T-helper 2 cell treated with Interferon-gamma antibody and Interleukin-4, amounts not matched to agents 100 ng/mL and 5 ng/mL, for 36 hours (primary cell): Measurements from ENCODE around the gene FRMD4A. TPM values are rescaled to one million over a fixed set of nuclear protein-coding genes. Genes with fewer than 3 reads are reported as not detected.

ENCODE experiments used
- intact Hi-C: fragments of 100-400 bp; cut with micrococcal nuclease; formaldehyde crosslinking; loops from one replicate; pipeline ENCODE4 v1.15.1; 2023
- total RNA-seq: library from RNA; stranded (reverse); gene quantifications from 2 replicates; pipeline ENCODE4 v1.2.3, GENCODE V29; 2022

Gene FRMD4A
- total RNA-seq, 1 donor from 2014 or later, result 0.27 TPM

DNA sequence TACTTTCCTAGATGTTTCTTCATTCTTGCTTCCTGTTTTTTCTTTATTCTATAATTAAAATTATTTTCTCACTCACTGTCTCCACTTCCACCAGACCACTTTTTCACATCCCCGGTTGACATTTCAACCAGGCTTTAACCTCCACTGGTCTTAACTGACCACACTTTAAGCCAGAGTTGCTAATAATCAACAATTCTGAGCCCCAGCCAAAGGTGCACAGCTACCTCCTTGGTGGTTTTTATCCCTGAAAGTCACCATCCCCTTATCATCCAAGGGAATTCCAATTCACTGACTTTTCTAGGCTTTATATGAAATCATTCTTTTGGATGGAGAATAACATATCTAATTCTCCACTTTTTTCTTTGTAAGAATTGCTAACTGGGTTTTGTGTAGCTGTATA, 138.9 kb downstream of the FRMD4A start:
- intact Hi-C loops, result loop anchor here (10.0 kb wide), 1 partner anchor 283 kb away; no protein-coding TSS in a partner anchor

DNA sequence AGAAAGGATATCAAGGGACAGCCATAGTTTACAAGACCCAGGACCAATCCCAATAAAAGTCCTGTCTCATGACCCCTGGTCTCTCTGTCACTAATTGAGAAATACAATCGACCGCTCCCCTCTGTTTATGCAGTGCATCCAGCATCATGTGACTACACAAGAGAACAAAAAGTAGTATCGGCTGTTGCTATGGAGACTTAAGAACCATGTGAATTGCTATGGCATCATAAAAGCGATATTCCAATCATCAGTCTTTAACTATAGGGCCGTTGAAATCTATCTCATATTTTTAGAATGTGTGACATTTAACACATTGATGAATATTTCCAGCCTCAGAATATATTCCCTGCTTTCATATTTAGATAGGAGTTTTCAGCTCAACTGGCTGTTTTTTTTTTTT, 139.3 kb downstream of the FRMD4A start:
- intact Hi-C loops, result loop anchor here (10.0 kb wide), 1 partner anchor 283 kb away; no protein-coding TSS in a partner anchor

- intact Hi-C loops, result loop anchor here (10.0 kb wide), 1 partner anchor 284 kb away; no protein-coding TSS in a partner anchor
These were observed 140.0 kb downstream of the FRMD4A start for GRCh38 chr10:14190702-14191101.

DNA sequence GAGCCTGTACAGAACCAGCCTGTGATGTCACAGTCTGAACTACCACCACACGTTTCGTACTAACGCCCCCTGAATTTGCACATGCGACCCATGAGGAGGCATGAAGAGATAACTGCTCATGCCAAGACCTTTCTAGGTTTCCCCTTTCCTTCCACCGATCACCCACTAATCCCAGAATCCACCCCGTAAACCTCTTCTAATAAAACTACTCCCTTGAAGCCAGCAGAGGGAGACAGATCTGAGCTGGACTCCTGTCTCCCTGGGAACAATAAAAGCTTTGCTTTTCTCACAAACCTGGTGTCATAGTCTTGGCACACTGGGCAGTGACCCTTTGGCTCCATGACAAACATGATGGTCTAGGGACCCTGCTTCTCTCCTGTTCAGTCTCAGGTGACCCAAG, 144.5 kb downstream of the FRMD4A start:
- intact Hi-C loops, result no loop called here

- intact Hi-C loops, result loop anchor here (1.0 to 2.0 kb wide), 3 partner anchors 176 to 419 kb away; no protein-coding TSS in a partner anchor
These were observed 145.2 kb downstream of the FRMD4A start for GRCh38 chr10:14185316-14186045.

DNA sequence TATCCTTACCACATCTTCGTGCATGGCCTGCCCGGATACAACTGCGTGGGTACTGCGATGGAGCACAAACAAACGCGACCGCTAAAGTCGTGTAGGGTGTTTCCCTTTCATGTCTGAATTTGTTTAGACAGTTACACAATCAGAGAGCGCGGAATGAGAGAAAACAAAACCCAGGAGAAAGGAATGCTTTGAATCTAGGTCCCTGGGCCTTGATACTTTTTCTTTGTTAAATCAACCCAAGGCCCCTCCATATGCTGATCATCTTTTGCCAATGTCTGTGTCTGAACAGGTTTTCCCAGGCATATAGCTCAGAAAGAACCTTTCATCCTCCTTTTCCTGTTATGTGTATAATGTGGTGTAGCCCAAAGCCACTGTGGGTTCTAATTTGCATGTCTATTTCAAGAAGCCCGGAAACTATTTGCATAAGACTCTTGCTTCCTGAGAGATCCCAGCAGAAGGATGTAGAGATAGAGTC, 145.8 kb downstream of the FRMD4A start:
- intact Hi-C loops, result loop anchor here (1.0 to 2.0 kb wide), 3 partner anchors 176 to 420 kb away; no protein-coding TSS in a partner anchor

DNA sequence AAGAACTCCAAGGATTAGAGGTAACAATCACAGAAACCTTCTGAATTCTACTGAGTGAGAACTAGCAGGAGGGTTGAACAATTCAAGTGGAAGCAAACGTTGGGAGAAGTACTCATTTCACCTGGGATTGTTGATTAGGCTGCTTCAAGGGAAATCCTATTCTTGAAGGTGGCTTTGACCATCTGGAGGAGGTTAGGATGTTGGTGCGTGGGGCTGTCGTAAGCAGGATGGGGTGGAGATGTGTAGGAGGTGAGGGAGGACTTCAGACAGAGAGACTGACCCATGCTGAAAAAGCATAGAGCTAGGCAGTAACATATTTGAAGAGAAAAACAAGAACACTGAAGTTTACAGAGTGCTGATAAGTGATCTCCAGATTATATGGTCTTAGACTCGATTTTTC, 147.9 kb downstream of the FRMD4A start:
- intact Hi-C loops, result no loop called here

DNA sequence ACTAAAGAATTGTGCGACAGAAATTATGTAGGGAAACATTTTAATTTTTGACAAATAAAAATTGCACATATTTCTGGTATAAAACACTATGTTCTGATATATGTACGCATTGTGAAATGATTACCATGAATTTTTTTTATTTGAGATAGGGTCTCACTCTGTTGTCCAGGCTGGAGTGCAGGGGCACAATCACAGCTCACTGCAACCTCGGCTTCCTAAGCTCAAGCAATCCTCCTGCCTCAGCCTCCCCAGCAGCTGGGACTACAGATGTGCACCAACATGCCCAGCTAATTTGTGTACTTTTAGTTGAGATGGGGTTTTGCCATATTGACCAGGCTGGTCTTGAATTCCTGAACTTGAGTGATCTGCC, 149.2 kb downstream of the FRMD4A start:
- intact Hi-C loops, result no loop called here

GRCh38 chr10:14180911-14181566, 149.7 kb downstream of the FRMD4A start:
- intact Hi-C loops, result no loop called here

- intact Hi-C loops, result no loop called here
These were observed 151.5 kb downstream of the FRMD4A start for GRCh38 chr10:14179251-14179650.

- intact Hi-C loops, result no loop called here
These were observed 156.8 kb downstream of the FRMD4A start for GRCh38 chr10:14173706-14174594.

GRCh38 chr10:14173391-14173705, 157.4 kb downstream of the FRMD4A start:
- intact Hi-C loops, result no loop called here

GRCh38 chr10:14172336-14172950, 158.3 kb downstream of the FRMD4A start:
- intact Hi-C loops, result no loop called here

DNA sequence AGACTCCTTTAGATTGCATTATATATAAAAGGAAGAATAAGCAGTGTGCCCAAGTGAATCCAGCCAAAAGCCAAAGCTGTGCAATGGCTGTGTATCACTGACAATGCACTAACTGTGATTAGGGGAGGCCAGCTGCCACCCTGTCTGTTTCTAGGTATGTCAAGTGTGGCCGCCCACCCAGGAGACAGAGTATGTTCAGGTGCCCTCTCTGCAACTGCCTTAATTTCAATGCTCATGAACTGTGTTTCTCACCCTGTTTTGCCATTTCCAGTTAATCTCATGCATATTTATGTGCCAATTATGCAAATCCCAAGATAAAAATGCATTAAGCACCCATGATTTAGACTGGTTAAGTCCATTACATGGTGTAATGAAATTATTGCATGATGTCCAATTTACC, 159.4 kb downstream of the FRMD4A start:
- intact Hi-C loops, result no loop called here

DNA sequence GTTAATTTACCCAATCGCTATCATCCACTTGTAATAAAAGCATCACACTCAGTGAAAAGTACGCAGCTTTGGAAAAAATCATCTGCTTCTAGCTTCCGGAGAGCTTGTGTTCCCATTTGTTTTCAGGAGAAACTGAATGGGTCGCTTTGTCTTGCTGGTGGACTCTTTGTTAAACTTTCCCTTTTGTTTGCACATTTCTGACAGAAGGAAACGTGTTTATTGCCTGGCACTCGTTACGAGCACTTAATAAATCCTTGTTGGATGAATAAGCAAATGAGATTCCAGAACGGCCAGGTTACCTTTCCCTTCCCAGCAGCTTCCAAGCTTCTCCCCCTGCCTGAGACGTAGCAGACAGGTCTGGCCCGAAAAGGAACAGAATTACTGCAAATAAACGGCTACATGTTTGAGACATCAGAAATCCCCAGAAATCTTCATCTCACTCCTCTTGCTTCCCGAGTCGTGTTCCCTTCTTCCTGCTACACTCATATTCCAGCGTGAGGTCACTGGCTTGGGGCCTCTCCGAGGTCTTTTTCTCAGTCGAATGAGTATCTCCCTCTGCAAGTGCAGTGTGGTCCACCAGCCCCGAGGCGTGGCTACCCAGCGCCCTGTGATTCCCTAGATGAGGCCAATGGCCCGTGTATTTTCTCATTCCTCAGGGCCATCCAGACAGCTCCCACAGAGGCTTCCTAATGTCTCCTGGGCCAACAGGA, 167.2 kb downstream of the FRMD4A start:
- intact Hi-C loops, result no loop called here

DNA sequence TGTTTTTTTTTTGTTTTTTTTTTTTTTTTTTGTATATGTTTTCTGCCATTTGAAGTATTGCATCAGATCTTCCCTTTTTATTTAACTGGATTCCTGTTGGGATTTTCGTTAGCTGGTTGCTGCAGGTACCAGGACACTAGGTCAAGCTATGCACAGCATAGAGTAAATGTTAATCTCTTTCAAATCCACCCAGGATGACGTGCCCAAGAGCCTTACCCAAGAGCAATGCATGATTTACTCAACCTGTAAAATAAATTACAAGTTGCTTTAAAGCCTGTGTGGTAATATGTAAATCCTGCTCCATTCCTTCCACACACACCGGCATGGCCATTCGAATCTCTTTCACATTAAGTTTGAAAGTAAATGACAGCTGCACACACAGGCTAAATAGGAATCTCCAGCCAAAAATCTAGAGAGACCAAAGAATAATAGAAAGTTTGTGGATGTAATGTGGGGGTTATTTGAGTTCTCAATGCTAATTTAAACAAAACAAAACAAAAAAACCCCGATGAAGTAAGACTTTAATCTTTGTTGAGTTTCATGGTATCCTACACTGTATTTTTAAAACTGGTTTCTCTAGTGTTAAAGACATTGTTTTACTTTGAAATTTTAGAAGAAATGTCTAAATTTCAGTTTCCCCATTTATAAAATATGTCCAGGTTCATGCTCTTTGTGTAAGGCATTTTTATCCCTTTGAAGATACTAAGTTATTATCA, 167.9 kb downstream of the FRMD4A start:
- intact Hi-C loops, result no loop called here

DNA sequence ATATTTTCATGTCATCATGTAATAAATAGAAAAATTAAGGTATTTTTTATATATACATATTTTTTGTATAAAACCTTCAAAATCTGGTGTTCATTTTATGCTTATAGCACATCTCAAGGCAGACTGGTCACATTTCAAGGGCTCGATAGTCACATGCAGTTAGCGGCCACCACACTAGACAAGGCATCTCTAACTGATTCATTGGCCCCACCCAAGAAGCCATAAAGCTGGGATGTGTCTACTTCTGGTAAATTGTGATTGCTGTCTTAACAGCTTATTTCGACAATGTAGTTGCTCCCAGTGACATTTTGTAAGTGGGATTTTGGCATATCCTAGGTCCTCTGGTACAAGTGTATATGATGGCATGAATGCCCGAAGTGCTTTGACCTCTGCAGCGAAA, 168.7 kb downstream of the FRMD4A start:
- intact Hi-C loops, result no loop called here

GRCh38 chr10:14160299-14160698, 170.4 kb downstream of the FRMD4A start:
- intact Hi-C loops, result no loop called here

GRCh38 chr10:14158575-14158974, 172.1 kb downstream of the FRMD4A start:
- intact Hi-C loops, result no loop called here

GRCh38 chr10:14156104-14156503, 174.6 kb downstream of the FRMD4A start:
- intact Hi-C loops, result no loop called here
